Measurements from ENCODE around the gene PRKN.

Gene PRKN

DNA sequence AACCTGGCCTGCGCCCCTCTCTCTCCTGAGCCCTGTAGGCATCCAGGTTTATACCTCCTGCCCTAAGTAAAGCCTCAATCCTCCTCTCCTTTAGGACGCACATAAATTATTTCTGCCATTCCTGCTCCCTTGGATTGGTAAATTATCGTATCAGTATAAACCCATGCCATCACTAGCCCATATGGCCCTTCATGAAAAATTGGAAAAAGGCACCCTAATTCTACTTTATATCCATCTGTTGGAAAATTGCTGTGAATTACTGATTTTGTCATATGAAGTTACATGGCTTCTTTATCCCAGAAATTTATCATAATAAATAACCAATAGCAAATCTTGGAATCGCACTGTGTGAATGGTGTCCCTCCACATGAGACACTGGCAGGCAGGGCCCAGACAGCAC lies 395.2 kb downstream of the PRKN start:
- H3K36me3 ChIP-seq (ENCODE audit: control insufficient read depth, insufficient read depth, low read length): no peaks in the 10 kb centered on the region
- H3K27ac ChIP-seq (ENCODE audit: insufficient read depth, low read length, poor library complexity, severe bottlenecking): no peak overlapping the region
- DNase-seq: no peak
- H3K27me3 ChIP-seq (replicated peaks; ENCODE audit: control insufficient read depth, insufficient read depth, low read length, poor library complexity, severe bottlenecking): no peaks in the 10 kb centered on the region
- no peak overlapping the region for H3K4me3 ChIP-seq (ENCODE audit: insufficient read depth, low read depth, low read length, poor library complexity, severe bottlenecking)
- no peaks in the 10 kb centered on the region for H3K9me3 ChIP-seq (ENCODE audit: control insufficient read depth, low read length)
- no peaks in the 10 kb centered on the region for H3K4me1 ChIP-seq (ENCODE audit: control insufficient read depth, insufficient read depth, low read length, poor library complexity, severe bottlenecking)

DNA sequence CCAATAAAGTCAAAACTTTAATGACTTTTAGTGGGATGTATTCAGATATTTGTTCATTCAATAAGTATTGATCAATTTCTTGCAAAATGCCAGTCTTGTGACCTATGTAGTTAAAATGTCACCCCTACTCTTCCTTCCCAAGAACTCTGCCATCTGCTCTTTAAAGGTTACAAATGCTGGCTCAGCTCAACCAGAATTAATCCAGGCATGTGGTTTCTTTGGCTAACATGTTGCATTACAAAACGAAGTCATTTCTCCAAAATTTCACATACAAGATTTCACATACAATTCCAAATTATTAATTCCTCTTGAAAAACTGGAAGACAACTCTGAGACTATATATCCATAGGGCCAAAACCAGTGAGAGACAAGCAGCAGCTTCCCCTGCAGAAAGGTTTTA lies 395.7 kb downstream of the PRKN start:
- DNase-seq: no peak
- Histone ChIP-seq H3K27me3 (replicated peaks; ENCODE audit: control insufficient read depth, insufficient read depth, low read length, poor library complexity, severe bottlenecking) (no peaks in the 10 kb centered on the region), H3K4me3 (ENCODE audit: insufficient read depth, low read depth, low read length, poor library complexity, severe bottlenecking) (no peak overlapping the region), H3K27ac (ENCODE audit: insufficient read depth, low read length, poor library complexity, severe bottlenecking) (no peak overlapping the region), H3K4me1 (ENCODE audit: control insufficient read depth, insufficient read depth, low read length, poor library complexity, severe bottlenecking) (no peaks in the 10 kb centered on the region), H3K9me3 (ENCODE audit: control insufficient read depth, low read length) (no peaks in the 10 kb centered on the region), H3K36me3 (ENCODE audit: control insufficient read depth, insufficient read depth, low read length) (no peaks in the 10 kb centered on the region)

DNA sequence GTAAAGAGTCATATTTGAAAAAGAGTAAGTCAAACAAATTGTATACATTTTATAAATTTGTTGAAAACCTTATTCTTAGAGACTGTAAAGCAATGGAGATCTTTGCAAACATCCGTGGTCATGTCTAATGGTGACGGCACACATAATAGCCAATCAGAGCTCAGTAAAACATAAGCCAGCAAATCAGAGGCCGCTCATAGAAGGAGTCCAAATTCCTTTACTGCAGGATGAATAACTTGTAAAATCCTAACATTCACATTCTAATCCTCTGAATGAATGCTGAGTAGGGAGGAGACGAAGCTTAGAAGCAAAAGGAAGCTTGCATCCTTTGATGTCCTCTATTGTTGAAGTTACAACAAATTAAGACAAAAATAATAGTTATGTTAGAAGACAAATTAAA lies 401.7 kb downstream of the PRKN start:
- DNase-seq: no peak
- Histone ChIP-seq H3K9me3 (ENCODE audit: control insufficient read depth, low read length) (no peaks in the 10 kb centered on the region), H3K36me3 (ENCODE audit: control insufficient read depth, insufficient read depth, low read length) (no peaks in the 10 kb centered on the region), H3K4me1 (ENCODE audit: control insufficient read depth, insufficient read depth, low read length, poor library complexity, severe bottlenecking) (no peaks in the 10 kb centered on the region), H3K27me3 (replicated peaks; ENCODE audit: control insufficient read depth, insufficient read depth, low read length, poor library complexity, severe bottlenecking) (no peaks in the 10 kb centered on the region), H3K27ac (ENCODE audit: insufficient read depth, low read length, poor library complexity, severe bottlenecking) (no peak overlapping the region), H3K4me3 (ENCODE audit: insufficient read depth, low read depth, low read length, poor library complexity, severe bottlenecking) (no peak overlapping the region)

DNA sequence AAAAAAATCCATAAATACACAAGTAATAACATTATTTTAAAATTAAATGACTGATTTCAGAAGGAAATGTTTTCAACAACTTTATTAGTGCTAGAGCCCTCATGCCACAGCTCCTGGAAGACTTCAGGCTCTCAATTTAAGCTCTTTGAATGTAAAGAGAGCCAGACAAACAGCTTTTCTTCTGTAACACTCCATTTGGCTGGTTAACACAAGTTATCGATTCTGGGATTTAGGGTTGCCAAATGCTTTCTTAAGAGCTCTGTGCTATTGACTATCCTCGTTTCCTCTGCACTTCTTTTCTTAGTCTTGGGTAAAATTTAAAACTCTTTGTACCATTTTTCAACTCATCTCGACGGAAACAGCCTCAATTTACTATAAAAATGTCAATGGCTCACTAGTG lies 402.5 kb downstream of the PRKN start:
- Histone ChIP-seq H3K9me3 (ENCODE audit: control insufficient read depth, low read length) (no peaks in the 10 kb centered on the region), H3K27me3 (replicated peaks; ENCODE audit: control insufficient read depth, insufficient read depth, low read length, poor library complexity, severe bottlenecking) (no peaks in the 10 kb centered on the region), H3K4me3 (ENCODE audit: insufficient read depth, low read depth, low read length, poor library complexity, severe bottlenecking) (no peak overlapping the region), H3K36me3 (ENCODE audit: control insufficient read depth, insufficient read depth, low read length) (no peaks in the 10 kb centered on the region), H3K4me1 (ENCODE audit: control insufficient read depth, insufficient read depth, low read length, poor library complexity, severe bottlenecking) (no peaks in the 10 kb centered on the region), H3K27ac (ENCODE audit: insufficient read depth, low read length, poor library complexity, severe bottlenecking) (no peak overlapping the region)
- no peak for DNase-seq

DNA sequence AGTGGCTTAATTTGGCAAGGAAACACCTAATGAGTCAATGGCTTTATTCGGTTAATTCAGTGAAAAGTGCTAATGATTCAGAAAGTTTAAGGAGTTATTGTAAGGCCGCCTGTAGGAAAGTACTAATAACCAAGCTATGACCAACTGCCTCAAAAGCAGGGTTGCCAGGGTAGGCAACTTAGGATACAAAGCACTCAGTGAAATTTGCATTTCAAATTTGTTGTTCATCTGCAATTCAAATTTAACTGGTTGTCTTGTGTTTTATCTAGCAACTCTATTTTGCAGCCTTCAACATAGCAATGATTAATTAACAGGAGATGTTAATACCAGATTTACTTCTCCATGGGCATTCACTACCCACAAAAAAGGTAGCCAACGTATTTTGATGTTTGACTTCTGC lies 412.3 kb downstream of the PRKN start:
- Histone ChIP-seq H3K4me3 (ENCODE audit: insufficient read depth, low read depth, low read length, poor library complexity, severe bottlenecking) (no peak overlapping the region), H3K9me3 (ENCODE audit: control insufficient read depth, low read length) (no peaks in the 10 kb centered on the region), H3K36me3 (ENCODE audit: control insufficient read depth, insufficient read depth, low read length) (no peaks in the 10 kb centered on the region), H3K27me3 (replicated peaks; ENCODE audit: control insufficient read depth, insufficient read depth, low read length, poor library complexity, severe bottlenecking) (no peaks in the 10 kb centered on the region), H3K27ac (ENCODE audit: insufficient read depth, low read length, poor library complexity, severe bottlenecking) (no peak overlapping the region), H3K4me1 (ENCODE audit: control insufficient read depth, insufficient read depth, low read length, poor library complexity, severe bottlenecking) (no peaks in the 10 kb centered on the region)
- DNase-seq: no peak

DNA sequence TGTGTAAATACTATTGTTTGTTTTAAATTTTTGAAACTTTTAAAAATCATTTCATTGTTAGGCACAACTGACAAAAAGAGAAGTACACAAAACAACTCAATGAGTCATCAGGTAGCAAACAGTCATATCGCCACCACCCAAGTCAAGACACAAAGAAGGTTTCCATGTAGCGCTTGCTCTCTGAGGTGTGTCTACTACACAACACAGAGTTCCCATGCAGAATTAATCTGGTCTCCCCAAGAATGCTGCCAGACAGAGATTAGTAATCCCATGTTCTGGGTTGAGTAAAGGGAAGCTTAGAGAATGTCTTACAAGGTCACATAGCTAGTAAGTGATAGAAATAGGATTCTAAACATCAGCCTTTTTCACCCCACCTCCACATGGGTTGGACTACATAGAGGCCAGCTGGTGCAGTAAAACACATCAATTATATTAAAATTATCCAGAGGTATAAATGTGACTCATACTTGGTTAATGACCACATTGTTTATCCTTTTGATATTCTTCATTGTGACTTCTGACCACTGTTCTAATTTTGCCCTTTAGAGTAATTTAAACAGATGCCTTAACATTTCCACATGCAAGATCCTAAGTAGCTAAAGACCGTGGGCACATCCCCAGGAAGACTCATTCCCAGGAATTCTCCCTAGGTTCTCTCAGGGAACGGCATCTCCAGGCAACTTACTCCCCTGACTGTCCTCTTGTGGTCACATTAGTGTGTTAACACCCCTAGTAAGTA lies 413.5 kb downstream of the PRKN start:
- no peaks in the 10 kb centered on the region for H3K4me1 ChIP-seq (ENCODE audit: control insufficient read depth, insufficient read depth, low read length, poor library complexity, severe bottlenecking)
- H3K9me3 ChIP-seq (ENCODE audit: control insufficient read depth, low read length): no peaks in the 10 kb centered on the region
- no peak for DNase-seq
- H3K27me3 ChIP-seq (replicated peaks; ENCODE audit: control insufficient read depth, insufficient read depth, low read length, poor library complexity, severe bottlenecking): no peaks in the 10 kb centered on the region
- no peak overlapping the region for H3K4me3 ChIP-seq (ENCODE audit: insufficient read depth, low read depth, low read length, poor library complexity, severe bottlenecking)
- H3K27ac ChIP-seq (ENCODE audit: insufficient read depth, low read length, poor library complexity, severe bottlenecking): no peak overlapping the region
- H3K36me3 ChIP-seq (ENCODE audit: control insufficient read depth, insufficient read depth, low read length): no peaks in the 10 kb centered on the region

DNA sequence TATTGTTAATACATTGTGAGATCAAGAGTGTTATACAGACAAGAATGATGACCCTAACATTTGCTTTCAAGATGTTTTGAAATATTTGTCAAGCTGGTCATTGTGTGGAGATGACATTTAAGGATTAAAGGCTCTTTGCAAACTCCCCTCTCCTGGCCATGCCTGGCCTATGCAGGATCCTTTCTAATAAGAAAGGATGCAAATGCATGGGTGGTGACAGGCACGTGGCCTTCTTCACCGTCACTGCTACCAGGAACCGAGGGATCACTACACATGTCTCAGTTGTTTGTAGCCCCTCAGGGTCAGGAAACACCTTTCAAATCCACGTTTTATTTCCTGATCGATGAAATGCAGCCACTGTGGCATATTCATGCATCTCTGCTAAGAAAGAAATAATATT lies 419.7 kb downstream of the PRKN start:
- Histone ChIP-seq H3K27ac (ENCODE audit: insufficient read depth, low read length, poor library complexity, severe bottlenecking) (no peak overlapping the region), H3K9me3 (ENCODE audit: control insufficient read depth, low read length) (no peaks in the 10 kb centered on the region), H3K4me3 (ENCODE audit: insufficient read depth, low read depth, low read length, poor library complexity, severe bottlenecking) (no peak overlapping the region), H3K36me3 (ENCODE audit: control insufficient read depth, insufficient read depth, low read length) (no peaks in the 10 kb centered on the region), H3K4me1 (ENCODE audit: control insufficient read depth, insufficient read depth, low read length, poor library complexity, severe bottlenecking) (no peaks in the 10 kb centered on the region), H3K27me3 (replicated peaks; ENCODE audit: control insufficient read depth, insufficient read depth, low read length, poor library complexity, severe bottlenecking) (no peaks in the 10 kb centered on the region)
- no peak for DNase-seq

DNA sequence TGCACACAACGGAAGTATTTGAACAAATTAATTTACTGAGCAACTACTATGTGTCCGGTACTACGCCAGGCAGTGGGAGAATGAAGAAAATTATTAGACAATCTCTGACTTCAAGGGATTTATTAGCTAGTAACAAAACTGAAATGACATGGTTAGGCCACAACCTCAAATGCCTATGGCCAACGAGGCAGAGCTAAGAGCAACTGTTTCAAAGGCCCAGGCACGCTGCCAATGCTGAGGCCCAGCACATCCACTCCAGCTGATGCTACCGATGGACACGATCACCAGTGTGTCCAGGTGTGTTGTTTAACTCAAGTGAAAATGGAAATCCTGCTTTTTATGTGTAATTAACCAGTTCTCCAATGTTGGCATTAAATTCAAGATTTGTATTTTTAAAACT lies 420.9 kb downstream of the PRKN start:
- H3K27ac ChIP-seq (ENCODE audit: insufficient read depth, low read length, poor library complexity, severe bottlenecking): no peak overlapping the region
- no peaks in the 10 kb centered on the region for H3K9me3 ChIP-seq (ENCODE audit: control insufficient read depth, low read length)
- H3K4me3 ChIP-seq (ENCODE audit: insufficient read depth, low read depth, low read length, poor library complexity, severe bottlenecking): no peak overlapping the region
- no peaks in the 10 kb centered on the region for H3K27me3 ChIP-seq (replicated peaks; ENCODE audit: control insufficient read depth, insufficient read depth, low read length, poor library complexity, severe bottlenecking)
- DNase-seq: no peak
- H3K36me3 ChIP-seq (ENCODE audit: control insufficient read depth, insufficient read depth, low read length): no peaks in the 10 kb centered on the region
- no peaks in the 10 kb centered on the region for H3K4me1 ChIP-seq (ENCODE audit: control insufficient read depth, insufficient read depth, low read length, poor library complexity, severe bottlenecking)

DNA sequence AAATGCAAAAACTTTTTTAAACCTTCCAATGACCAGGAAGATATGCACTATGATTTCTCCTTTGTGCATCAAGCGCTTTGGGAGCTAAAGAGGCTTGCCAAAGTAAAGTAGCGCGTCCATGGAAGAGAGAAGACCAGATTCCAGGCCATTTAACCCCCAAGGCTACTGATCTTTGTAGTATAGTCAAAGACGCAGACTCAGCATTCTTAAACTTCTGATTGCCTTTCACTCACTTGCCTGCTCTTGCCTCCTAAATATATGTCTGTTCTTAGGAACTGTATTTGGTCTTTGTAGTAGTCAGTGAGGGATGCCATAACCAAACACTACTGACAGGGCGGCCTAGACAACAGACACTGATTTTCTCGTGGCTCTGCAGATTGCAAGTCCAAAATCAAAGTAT lies 426.4 kb downstream of the PRKN start:
- Histone ChIP-seq H3K9me3 (ENCODE audit: control insufficient read depth, low read length) (no peaks in the 10 kb centered on the region), H3K36me3 (ENCODE audit: control insufficient read depth, insufficient read depth, low read length) (no peaks in the 10 kb centered on the region), H3K4me3 (ENCODE audit: insufficient read depth, low read depth, low read length, poor library complexity, severe bottlenecking) (no peak overlapping the region), H3K27ac (ENCODE audit: insufficient read depth, low read length, poor library complexity, severe bottlenecking) (no peak overlapping the region), H3K27me3 (replicated peaks; ENCODE audit: control insufficient read depth, insufficient read depth, low read length, poor library complexity, severe bottlenecking) (no peaks in the 10 kb centered on the region), H3K4me1 (ENCODE audit: control insufficient read depth, insufficient read depth, low read length, poor library complexity, severe bottlenecking) (no peaks in the 10 kb centered on the region)
- no peak for DNase-seq

DNA sequence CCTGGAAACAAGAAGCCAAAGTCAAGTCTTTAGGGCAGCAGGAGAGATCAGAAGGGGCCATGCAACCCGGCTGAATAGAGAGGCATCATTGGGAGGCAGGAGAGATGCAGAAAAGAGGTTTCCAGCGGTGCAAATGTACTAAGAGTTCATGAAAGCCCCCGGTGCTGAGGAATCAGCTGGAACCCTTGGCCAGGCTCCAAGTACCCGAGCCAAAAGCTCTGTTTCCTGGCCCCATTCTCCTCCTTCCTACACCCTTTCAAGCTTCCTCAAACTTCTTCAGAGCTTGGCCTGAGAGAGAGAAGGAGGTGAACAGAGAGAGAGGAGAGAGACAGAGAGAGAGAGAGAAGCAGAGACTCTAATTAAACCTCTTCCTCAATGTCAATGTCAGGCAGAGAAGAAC lies 433.5 kb downstream of the PRKN start:
- H3K4me3 ChIP-seq (ENCODE audit: insufficient read depth, low read depth, low read length, poor library complexity, severe bottlenecking): no peak overlapping the region
- no peaks in the 10 kb centered on the region for H3K9me3 ChIP-seq (ENCODE audit: control insufficient read depth, low read length)
- H3K4me1 ChIP-seq (ENCODE audit: control insufficient read depth, insufficient read depth, low read length, poor library complexity, severe bottlenecking): no peaks in the 10 kb centered on the region
- no peaks in the 10 kb centered on the region for H3K27me3 ChIP-seq (replicated peaks; ENCODE audit: control insufficient read depth, insufficient read depth, low read length, poor library complexity, severe bottlenecking)
- no peak for DNase-seq
- H3K36me3 ChIP-seq (ENCODE audit: control insufficient read depth, insufficient read depth, low read length): no peaks in the 10 kb centered on the region
- no peak overlapping the region for H3K27ac ChIP-seq (ENCODE audit: insufficient read depth, low read length, poor library complexity, severe bottlenecking)

Data from effector memory CD4-positive, alpha-beta T cell (primary cell).